ENCODE results near the gene AKIP1.

DNA sequence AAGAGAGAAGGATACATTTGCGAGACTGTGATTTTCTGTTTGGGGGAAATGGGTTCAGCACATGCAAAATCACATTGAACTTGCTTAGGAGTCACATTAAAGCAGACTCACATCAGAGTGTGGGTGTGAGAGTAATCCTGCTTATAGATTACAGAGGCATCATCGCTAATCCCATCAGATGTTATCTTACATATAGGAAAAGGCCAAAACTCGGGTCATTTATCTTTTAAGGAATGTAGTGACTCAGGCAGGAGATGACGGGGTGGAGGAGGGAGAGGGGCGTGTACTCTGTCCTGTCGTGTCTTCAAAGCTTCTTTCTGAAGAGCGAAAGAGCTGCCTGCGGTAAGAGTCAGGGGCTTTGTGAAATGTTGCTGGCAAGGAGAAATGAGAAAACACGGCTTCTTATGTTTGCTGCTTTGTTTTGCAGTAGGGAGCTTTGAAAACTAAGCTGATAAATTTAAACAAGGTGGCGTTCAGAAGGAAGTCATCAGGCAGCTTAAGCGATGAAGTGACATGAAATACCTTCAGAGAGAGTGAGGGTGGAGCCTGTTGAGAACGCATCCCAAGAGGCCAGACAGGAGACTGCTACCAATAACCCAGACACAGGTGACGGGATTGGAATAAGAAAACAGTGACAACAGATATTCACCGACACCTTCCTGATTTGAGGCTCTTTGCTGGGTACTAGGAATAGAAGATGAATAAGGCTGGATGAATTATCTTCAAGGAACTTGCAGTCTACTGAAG is 23.9 kb downstream of the AKIP1 start:
- TF ChIP-seq MYNN (IDR thresholded peaks at IDR 0.05): no peak
- TF ChIP-seq MYNN (CRISPR knock-in tag; IDR thresholded peaks at IDR 0.05): no peak
- TF ChIP-seq GATAD2A (IDR thresholded peaks at IDR 0.05): no peak
- TF ChIP-seq FOXA3 (CRISPR knock-in tag; conservative IDR thresholded peaks at IDR 0.05 in 1 of 2, IDR thresholded peaks at IDR 0.05 in 1 of 2): no peak
- no peak for TF ChIP-seq FOXJ3 (CRISPR knock-in tag; IDR thresholded peaks at IDR 0.05)
- TF ChIP-seq, protein P1, sequence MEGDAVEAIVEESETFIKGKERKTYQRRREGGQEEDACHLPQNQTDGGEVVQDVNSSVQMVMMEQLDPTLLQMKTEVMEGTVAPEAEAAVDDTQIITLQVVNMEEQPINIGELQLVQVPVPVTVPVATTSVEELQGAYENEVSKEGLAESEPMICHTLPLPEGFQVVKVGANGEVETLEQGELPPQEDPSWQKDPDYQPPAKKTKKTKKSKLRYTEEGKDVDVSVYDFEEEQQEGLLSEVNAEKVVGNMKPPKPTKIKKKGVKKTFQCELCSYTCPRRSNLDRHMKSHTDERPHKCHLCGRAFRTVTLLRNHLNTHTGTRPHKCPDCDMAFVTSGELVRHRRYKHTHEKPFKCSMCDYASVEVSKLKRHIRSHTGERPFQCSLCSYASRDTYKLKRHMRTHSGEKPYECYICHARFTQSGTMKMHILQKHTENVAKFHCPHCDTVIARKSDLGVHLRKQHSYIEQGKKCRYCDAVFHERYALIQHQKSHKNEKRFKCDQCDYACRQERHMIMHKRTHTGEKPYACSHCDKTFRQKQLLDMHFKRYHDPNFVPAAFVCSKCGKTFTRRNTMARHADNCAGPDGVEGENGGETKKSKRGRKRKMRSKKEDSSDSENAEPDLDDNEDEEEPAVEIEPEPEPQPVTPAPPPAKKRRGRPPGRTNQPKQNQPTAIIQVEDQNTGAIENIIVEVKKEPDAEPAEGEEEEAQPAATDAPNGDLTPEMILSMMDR (IDR thresholded peaks at IDR 0.05 in 2 of 3, conservative IDR thresholded peaks at IDR 0.05 in 1 of 3; ENCODE audit: insufficient read depth in 2 of 3, low read depth in 1 of 3, low read length in 3 of 3): no peak
- TF ChIP-seq EZH2 (IDR thresholded peaks at IDR 0.05; ENCODE audit: borderline replicate concordance, low read depth, low read length): no peak
- no peak for TF ChIP-seq ZNF133 (CRISPR knock-in tag; IDR thresholded peaks at IDR 0.05)
- no peak for TF ChIP-seq CCAR2 (IDR thresholded peaks at IDR 0.05; ENCODE audit: low read depth, low read length)
- no peak for TF ChIP-seq TAF1 (IDR thresholded peaks at IDR 0.05; ENCODE audit: control insufficient read depth, extremely low read depth, insufficient read depth, low read length, severe bottlenecking)
- no peak for TF ChIP-seq JUN (IDR thresholded peaks at IDR 0.05; ENCODE audit: borderline replicate concordance, low read depth, low read length)
- TF ChIP-seq JUN (CRISPR knock-in tag; IDR thresholded peaks at IDR 0.05; ENCODE audit: borderline replicate concordance): no peak
- TF ChIP-seq L3MBTL2 (IDR thresholded peaks at IDR 0.05): no peak
- no peak for TF ChIP-seq NBN (IDR thresholded peaks at IDR 0.05; ENCODE audit: low read depth)
